Measurements from ENCODE around the gene ENO4. TPM values are rescaled to one million over a fixed set of nuclear protein-coding genes. Genes with fewer than 3 reads are reported as not detected.

The ENO4 gene, protein sequence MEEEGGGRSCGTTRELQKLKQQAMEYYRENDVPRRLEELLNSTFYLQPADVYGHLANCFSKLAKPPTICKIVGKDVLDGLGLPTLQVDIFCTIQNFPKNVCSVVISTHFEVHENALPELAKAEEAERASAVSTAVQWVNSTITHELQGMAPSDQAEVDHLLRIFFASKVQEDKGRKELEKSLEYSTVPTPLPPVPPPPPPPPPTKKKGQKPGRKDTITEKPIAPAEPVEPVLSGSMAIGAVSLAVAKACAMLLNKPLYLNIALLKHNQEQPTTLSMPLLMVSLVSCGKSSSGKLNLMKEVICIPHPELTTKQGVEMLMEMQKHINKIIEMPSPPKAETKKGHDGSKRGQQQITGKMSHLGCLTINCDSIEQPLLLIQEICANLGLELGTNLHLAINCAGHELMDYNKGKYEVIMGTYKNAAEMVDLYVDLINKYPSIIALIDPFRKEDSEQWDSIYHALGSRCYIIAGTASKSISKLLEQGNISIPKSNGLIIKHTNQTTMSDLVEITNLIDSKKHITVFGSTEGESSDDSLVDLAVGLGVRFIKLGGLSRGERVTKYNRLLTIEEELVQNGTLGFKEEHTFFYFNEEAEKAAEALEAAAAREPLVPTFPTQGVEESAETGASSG
- total RNA-seq = not detected in 2 replicates

DNA sequence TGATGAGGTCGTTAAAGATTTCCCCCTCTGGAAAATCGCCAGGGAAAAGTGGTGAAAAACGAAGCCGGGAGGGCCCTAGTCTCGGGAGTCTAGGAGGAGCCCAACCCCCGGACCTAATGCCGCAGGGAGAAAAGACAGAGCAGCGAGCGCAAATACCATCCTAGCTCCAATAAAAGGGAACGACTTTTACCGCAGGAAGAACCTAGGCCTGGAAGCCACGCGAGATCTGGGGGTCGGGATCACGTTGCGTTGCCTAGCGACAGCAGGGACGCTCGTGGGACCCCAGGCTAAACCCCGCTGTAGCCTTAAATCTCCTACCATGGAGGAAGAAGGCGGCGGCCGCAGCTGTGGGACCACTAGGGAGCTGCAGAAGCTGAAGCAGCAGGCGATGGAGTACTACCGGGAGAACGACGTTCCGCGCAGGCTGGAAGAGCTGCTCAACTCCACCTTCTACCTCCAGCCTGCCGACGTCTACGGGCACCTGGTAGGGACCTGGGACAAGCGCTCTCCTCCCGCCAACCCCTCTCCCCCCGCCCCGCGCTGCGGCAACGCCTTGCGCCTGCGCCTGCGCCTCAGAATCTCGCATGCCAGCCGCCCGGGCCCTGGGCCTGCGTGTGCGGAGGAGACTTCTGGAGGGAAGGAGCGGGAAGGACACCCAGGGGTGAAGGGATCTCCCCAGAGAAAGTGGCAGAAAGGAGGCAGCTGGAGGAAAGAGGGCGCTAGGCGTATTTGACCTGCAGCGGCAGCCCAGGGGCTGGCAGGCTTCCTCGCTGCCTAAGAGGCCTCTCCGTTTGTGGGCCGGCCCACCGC is at the start of gene ENO4:
ENO4 (plus strand) TSS at position 252 of the 810 bp plus-strand sequence; CDS start at position 320, 68 bp downstream.

Other genes with a start within 250 kb of the ENO4 start
- gene PNLIPRP2, start 228.5 kb upstream of the ENO4 start, total RNA-seq = not detected in 2 replicates
- under 0.01 and 0.05 TPM in 2 replicates for gene HSPA12A, start 106.9 kb upstream of the ENO4 start, total RNA-seq
- 2.1 and 2.4 TPM in 2 replicates for gene SHTN1, start 155.7 kb downstream of the ENO4 start, total RNA-seq

Measured in mammary microvascular endothelial cell (primary cell).